GM10266 (cell line): ENCODE measurements around the gene RBBP8NL.

Experiments used
- DNase-seq: peaks from one replicate; pipeline ENCODE4 v3.0.0; 2012; ENCODE audit errors: extremely low spot score
- CTCF ChIP-seq: IDR thresholded peaks from 2 replicates; pipeline ENCODE4 v1.5.1; 2012; ENCODE audit warnings: mild to moderate bottlenecking, low read depth; ENCODE audit not compliant: control insufficient read depth, insufficient read depth; ENCODE audit errors: missing control alignments

RBBP8NL gene

DNA sequence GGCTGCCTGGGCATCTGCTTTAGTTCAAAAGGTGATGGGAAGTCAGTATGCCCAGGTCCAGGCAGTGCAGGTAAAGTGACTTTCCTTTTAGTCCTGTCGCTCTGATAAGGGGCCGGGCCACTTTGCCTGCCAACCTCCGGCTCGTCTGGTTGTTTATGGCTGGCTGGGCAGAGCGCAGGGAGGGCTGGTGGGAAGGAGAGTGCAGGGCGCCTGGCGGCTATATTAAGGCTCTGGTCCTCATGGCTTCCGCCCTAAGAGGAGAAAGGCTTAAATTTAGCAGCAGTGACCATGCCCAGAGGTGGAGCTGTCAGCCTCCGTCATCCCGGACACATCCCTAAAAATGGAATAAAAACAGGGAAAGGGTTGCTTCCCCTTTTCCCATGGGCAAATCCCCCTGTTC is 33.8 kb upstream of the RBBP8NL start:
- no peak for DNase-seq

DNA sequence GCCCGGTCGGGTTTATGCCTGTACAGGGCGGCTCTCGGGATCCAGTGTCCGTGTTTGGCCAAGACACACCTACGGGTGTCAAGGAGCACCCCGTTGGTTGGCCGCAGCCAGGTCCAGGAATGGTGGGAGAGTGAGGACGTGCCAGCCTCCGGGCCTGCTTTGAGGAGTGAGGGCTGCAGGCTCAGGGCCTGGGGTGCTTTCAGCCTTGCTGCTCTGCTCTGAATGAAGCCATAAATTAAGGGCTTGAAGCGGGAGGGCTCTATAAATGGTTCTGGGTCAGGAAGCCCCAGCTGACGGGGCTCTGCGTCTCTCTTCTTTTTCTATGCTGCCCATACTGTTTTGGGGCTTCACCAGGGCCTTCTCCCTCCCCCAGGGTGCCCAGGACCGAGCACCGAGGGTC is 33.3 kb upstream of the RBBP8NL start:
- DNase-seq: peak; percentile 31
- TF ChIP-seq CTCF: no peak

More for the DNA sequence above, 33.8 kb upstream of the RBBP8NL start:
- TF ChIP-seq CTCF: no peak

DNA sequence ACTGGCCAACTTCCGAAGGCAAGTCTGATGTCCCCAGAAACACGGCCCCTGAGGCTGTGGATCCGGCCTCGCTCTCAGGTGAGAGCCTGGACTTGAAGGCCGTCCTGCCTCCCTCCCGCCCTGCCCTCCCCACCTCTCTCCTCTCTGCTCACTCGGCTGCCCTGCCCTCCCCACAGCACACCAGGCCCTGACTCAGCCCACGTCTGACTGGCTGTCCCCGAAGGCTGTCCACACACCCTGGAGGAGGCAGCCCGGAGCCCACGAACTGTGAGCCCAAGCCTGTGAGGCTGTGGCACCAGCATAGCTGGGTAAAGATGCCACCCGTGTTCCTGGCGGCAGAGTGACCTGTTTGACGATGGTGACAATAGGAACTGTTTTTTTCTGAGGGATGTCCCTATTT is 32.1 kb upstream of the RBBP8NL start:
- TF ChIP-seq CTCF: no peak
- DNase-seq: no peak

- no peak for TF ChIP-seq CTCF
- no peak for DNase-seq
These were observed 31.2 kb upstream of the RBBP8NL start for GRCh38 chr20:62458275-62459251.

- no peak for DNase-seq
- TF ChIP-seq CTCF: no peak
These were observed 30.5 kb upstream of the RBBP8NL start for GRCh38 chr20:62457831-62458230.

DNA sequence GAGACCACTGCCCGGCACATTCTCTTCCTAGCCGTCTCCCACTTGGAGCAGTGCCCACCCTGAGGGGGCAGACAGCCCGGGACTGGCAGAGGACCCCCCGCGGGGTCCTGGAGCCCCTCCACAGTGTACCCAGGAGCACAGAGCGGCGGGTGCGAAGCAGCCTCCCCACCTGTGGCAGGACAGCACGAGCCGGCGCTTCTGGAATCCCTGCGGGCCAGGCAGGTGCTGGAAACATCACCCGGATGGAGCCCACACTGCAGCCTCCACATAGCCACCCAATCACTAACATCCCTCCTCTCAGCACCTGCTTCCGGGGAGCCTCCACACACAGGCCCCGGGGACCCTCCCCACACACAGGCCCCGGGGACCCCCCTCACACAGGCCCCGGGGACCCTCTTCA is 29.8 kb upstream of the RBBP8NL start:
- TF ChIP-seq CTCF: no peak
- DNase-seq: no peak

DNA sequence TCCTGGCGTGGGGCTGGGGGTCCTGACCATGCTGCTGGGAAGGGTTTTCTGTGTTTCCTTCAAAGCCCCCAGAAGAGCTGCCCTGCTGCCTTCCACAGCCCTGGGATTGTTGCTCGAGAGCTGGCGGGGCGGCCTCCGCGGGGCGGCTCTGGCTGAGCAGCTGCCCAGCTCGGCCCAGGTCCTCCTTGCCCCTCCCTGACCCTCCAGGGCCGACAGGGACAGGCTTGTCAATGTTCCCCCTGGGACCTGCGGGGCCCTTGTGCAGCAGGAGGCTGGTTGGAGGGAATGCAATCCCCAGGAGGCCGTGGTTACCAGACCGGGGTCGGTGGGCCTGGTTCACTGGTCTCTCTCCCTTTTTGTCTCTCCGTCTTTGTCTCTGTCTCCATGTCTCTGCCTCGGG is 28.6 kb upstream of the RBBP8NL start:
- no peak for DNase-seq
- no peak for TF ChIP-seq CTCF
